Measurements from ENCODE around the gene OSBPL1A. TPM values are rescaled to one million over a fixed set of nuclear protein-coding genes. Genes with fewer than 3 reads are reported as not detected.

Gene OSBPL1A
- total and polyA plus RNA-seq, 4 experiments from 2014 or later, result 2.4 to 5.3 (median 4.0) TPM

DNA sequence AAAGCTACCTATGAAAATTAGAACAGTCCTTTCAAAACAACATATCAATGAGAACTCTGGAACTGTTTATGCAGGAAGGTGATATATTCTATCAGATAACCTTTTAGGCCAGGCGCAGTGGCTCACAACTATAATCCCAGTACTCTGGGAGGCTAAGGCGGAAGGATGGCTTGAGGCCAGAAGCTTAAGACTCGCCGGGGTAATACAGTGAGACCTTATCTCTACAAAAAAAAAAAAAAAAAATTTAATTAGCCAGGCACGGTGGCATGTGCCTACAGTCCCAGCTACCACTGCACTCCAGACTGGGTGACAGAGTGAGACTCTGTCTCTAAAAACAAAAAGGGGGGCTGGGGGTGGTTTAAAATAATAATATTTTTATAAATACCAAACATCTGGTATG lies 77.9 kb downstream of the OSBPL1A start:
- ChIA-PET POLR2A (ENCODE audit: partially characterized antibody) (no interaction called here), CTCF (ENCODE audit: partially characterized antibody) (no interaction called here)
- H3K9me3 ChIP-seq (ENCODE audit: control insufficient read depth in 1 of 2, low read length in 2 of 2), result no peaks in the 10 kb centered on the region
- no peaks in the 10 kb centered on the region for H3K4me1 ChIP-seq (ENCODE audit: insufficient read depth, low read length)
- Mint-ChIP-seq H3K9me3 (no peaks in the 10 kb centered on the region), H3K4me1 (no peaks in the 10 kb centered on the region), H3K36me3 (no peaks in the 10 kb centered on the region), H3K27me3 (no peaks in the 10 kb centered on the region), H3K4me3 (no peak overlapping the region), H3K27ac (no peak overlapping the region)
- DNase-seq, result no peak
- no peaks in the 10 kb centered on the region for H3K27me3 ChIP-seq (ENCODE audit: insufficient read depth, low read length)
- H3K4me3 ChIP-seq (ENCODE audit: low read length in 2 of 2), result no peak overlapping the region
- H3K36me3 ChIP-seq (ENCODE audit: insufficient read depth, low read length), result no peaks in the 10 kb centered on the region
- H3K27ac ChIP-seq (ENCODE audit: low read depth, low read length), result no peak overlapping the region
- intact Hi-C loops (cut with micrococcal nuclease), result no loop called here

DNA sequence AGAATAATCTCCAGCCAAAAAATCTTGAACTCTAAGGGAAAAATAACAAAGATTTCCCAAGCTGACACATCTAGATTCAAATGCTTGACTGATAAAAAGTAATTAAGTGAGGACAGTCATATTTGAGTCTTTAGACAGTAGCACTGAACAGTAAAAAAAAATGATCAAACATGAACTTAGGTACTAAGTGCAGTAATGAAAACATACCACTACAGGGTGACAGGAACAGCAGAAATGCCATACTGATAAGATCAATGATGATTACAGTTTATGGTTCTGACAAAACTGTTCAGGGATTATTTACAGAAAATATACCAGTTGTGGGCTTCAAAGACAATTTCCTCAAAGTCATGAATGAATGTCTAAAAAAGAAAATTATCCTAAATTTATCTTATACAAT lies 80.3 kb downstream of the OSBPL1A start:
- Mint-ChIP-seq H3K27ac (no peak overlapping the region), H3K36me3 (no peaks in the 10 kb centered on the region), H3K4me3 (no peak overlapping the region), H3K27me3 (no peaks in the 10 kb centered on the region), H3K9me3 (no peaks in the 10 kb centered on the region), H3K4me1 (no peaks in the 10 kb centered on the region)
- Histone ChIP-seq H3K4me1 (ENCODE audit: insufficient read depth, low read length) (no peaks in the 10 kb centered on the region), H3K27me3 (ENCODE audit: insufficient read depth, low read length) (no peaks in the 10 kb centered on the region), H3K4me3 (ENCODE audit: low read length in 2 of 2) (no peak overlapping the region), H3K36me3 (ENCODE audit: insufficient read depth, low read length) (no peaks in the 10 kb centered on the region), H3K27ac (ENCODE audit: low read depth, low read length) (no peak overlapping the region), H3K9me3 (ENCODE audit: control insufficient read depth in 1 of 2, low read length in 2 of 2) (no peaks in the 10 kb centered on the region)
- intact Hi-C loops (cut with micrococcal nuclease), result no loop called here
- DNase-seq, result no peak
- ChIA-PET POLR2A (ENCODE audit: partially characterized antibody) (no interaction called here), CTCF (ENCODE audit: partially characterized antibody) (no interaction called here)

DNA sequence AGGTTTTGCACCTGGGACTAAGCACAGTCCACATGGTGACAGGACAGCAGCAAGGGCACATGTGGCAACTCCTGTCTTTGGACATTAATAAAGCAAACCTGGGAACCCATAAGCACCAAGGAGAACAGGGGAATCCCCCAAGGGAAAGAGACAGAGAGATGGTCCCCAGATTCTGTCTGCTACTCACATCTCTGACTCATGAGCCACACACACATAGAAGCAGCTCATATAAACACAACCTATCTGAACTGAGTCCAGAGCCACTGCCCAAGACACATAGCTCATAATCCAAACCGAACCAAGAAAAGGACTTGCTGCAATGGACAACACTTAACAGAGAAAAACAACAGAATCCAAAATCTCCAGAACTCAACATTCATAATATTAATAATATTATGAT lies 82.5 kb downstream of the OSBPL1A start:
- no peak for DNase-seq
- Histone ChIP-seq H3K4me1 (ENCODE audit: insufficient read depth, low read length) (no peaks in the 10 kb centered on the region), H3K9me3 (ENCODE audit: control insufficient read depth in 1 of 2, low read length in 2 of 2) (no peaks in the 10 kb centered on the region), H3K27me3 (ENCODE audit: insufficient read depth, low read length) (no peaks in the 10 kb centered on the region), H3K27ac (ENCODE audit: low read depth, low read length) (no peak overlapping the region), H3K4me3 (ENCODE audit: low read length in 2 of 2) (no peak overlapping the region), H3K36me3 (ENCODE audit: insufficient read depth, low read length) (no peaks in the 10 kb centered on the region)
- no peak overlapping the region for H3K27ac Mint-ChIP-seq
- H3K36me3 Mint-ChIP-seq, result peaks cover 0 to 5% of the 10 kb centered on the region in 2 donors
- no peaks in the 10 kb centered on the region for H3K9me3 Mint-ChIP-seq
- ChIA-PET POLR2A (ENCODE audit: partially characterized antibody) (no interaction called here), CTCF (ENCODE audit: partially characterized antibody) (no interaction called here)
- intact Hi-C loops (cut with micrococcal nuclease), result no loop called here
- no peak overlapping the region for H3K4me3 Mint-ChIP-seq
- H3K27me3 Mint-ChIP-seq, result no peaks in the 10 kb centered on the region
- H3K4me1 Mint-ChIP-seq, result no peaks in the 10 kb centered on the region

DNA sequence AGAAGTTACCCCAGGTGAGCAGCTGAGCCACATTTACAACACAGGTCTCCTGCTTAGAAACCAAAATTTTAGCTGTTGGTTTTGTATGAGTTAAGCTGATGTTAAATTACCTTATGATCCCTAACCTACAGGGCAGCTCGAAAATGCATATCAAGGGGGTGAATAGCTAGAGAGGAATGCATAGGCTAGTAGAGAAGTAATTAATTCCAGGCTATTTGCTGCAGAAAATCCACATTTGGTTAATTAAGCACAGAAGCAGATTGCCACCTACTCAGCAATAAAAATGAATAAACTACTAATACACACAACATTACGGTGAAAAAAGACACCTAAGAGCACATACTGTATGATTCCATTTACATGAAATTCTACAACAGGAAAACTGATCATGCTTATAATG lies 91.4 kb downstream of the OSBPL1A start:
- Mint-ChIP-seq H3K27ac (no peak overlapping the region), H3K27me3 (peaks cover 0 to 1% of the 10 kb centered on the region in 2 donors), H3K9me3 (peaks cover 0 to 4% (median 0%) of the 10 kb centered on the region in 8 donors), H3K4me3 (no peak overlapping the region), H3K36me3 (peaks cover 3 to 11% of the 10 kb centered on the region in 2 donors), H3K4me1 (no peaks in the 10 kb centered on the region)
- Histone ChIP-seq H3K4me3 (ENCODE audit: low read length in 2 of 2) (no peak overlapping the region), H3K27ac (ENCODE audit: low read depth, low read length) (no peak overlapping the region), H3K36me3 (ENCODE audit: insufficient read depth, low read length) (no peaks in the 10 kb centered on the region), H3K4me1 (ENCODE audit: insufficient read depth, low read length) (no peaks in the 10 kb centered on the region), H3K9me3 (ENCODE audit: control insufficient read depth in 1 of 2, low read length in 2 of 2) (no peaks in the 10 kb centered on the region), H3K27me3 (ENCODE audit: insufficient read depth, low read length) (no peaks in the 10 kb centered on the region)
- ChIA-PET CTCF (ENCODE audit: partially characterized antibody) (no interaction called here), POLR2A (ENCODE audit: partially characterized antibody) (no interaction called here)
- no peak for DNase-seq
- intact Hi-C loops (cut with micrococcal nuclease), result no loop called here

DNA sequence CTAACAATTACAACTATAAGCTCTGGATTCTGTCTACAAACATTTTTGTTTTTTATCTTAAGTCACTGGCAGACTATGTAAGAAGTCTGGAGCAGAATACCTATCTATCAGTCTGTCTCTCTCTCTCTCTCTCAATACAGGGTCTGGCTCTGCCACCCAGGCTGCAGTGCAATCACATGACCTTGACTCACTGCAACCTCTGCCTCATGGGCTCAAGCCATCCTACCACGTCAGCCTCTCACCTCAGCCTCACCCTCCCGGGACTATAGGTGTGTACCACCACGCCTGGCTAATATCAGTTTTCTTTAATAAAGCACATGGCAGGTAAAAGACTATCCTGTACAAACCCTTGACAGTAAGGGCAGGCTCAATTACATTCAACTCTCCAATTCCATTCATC lies 96.9 kb downstream of the OSBPL1A start:
- Mint-ChIP-seq H3K27me3 (peaks cover 0 to 1% of the 10 kb centered on the region in 2 donors), H3K27ac (no peak overlapping the region), H3K9me3 (peaks cover 0 to 2% (median 0%) of the 10 kb centered on the region in 8 donors), H3K4me1 (no peaks in the 10 kb centered on the region), H3K36me3 (peaks cover 0 to 4% of the 10 kb centered on the region in 2 donors), H3K4me3 (no peak overlapping the region)
- intact Hi-C loops (cut with micrococcal nuclease), result no loop called here
- H3K4me3 ChIP-seq (ENCODE audit: low read length in 2 of 2), result no peak overlapping the region
- ChIA-PET CTCF (ENCODE audit: partially characterized antibody) (no interaction called here), POLR2A (ENCODE audit: partially characterized antibody) (no interaction called here)
- no peak for DNase-seq
- H3K9me3 ChIP-seq (ENCODE audit: control insufficient read depth in 1 of 2, low read length in 2 of 2), result no peaks in the 10 kb centered on the region
- H3K36me3 ChIP-seq (ENCODE audit: insufficient read depth, low read length), result no peaks in the 10 kb centered on the region
- H3K4me1 ChIP-seq (ENCODE audit: insufficient read depth, low read length), result no peaks in the 10 kb centered on the region
- no peaks in the 10 kb centered on the region for H3K27me3 ChIP-seq (ENCODE audit: insufficient read depth, low read length)
- H3K27ac ChIP-seq (ENCODE audit: low read depth, low read length), result no peak overlapping the region

DNA sequence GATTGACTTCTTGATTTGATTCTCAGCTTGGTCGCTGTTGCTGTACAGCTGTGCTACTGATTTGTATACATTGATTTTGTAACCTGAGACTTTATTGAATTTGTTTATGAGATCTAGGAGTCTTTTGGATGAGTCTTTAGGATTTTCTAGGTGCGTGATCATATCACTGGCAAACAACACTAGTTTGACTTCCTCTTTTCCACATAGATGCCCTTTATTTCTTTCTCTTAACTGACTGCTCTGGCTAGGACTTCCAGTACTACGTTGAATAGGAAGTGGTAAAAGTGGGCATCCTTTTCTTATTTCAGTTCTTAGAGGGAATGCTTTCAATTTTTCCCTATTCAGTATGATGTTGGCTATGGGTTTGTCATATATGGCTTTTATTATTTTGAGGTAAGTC lies 101.3 kb downstream of the OSBPL1A start:
- no peak overlapping the region for H3K27ac Mint-ChIP-seq
- intact Hi-C loops (cut with micrococcal nuclease), result no loop called here
- H3K9me3 ChIP-seq (ENCODE audit: control insufficient read depth in 1 of 2, low read length in 2 of 2), result no peaks in the 10 kb centered on the region
- no peaks in the 10 kb centered on the region for H3K27me3 ChIP-seq (ENCODE audit: insufficient read depth, low read length)
- no peak overlapping the region for H3K4me3 ChIP-seq (ENCODE audit: low read length in 2 of 2)
- H3K4me1 Mint-ChIP-seq, result no peaks in the 10 kb centered on the region
- H3K9me3 Mint-ChIP-seq, result no peaks in the 10 kb centered on the region
- no peak overlapping the region for H3K4me3 Mint-ChIP-seq
- POLR2A ChIA-PET (ENCODE audit: partially characterized antibody), result no interaction called here
- H3K4me1 ChIP-seq (ENCODE audit: insufficient read depth, low read length), result no peaks in the 10 kb centered on the region
- no peaks in the 10 kb centered on the region for H3K36me3 Mint-ChIP-seq
- no peaks in the 10 kb centered on the region for H3K36me3 ChIP-seq (ENCODE audit: insufficient read depth, low read length)
- no peak for DNase-seq
- no peak overlapping the region for H3K27ac ChIP-seq (ENCODE audit: low read depth, low read length)
- H3K27me3 Mint-ChIP-seq, result peaks cover 0 to 1% of the 10 kb centered on the region in 2 donors
- CTCF ChIA-PET (ENCODE audit: partially characterized antibody), result no interaction called here

DNA sequence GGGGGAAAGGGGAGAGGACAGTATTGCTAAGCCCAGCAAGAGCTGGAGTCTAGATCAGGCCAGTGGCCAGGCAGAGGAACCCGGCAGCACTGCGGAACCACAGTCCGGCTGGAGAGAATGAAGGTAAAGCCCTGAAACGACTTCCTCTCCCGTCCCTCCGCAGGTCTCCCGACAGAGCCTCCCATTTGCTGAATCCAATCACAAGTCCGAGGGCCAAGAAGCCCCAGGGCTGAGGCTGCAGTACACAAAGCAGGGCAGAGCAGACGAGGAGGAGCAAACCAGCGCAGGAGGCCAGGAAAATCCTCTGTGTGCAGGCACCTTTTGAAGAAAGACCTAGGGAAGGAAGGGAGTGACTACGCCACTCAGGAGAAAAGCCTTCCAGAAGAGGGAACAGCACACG lies 104.4 kb downstream of the OSBPL1A start:
- no peaks in the 10 kb centered on the region for H3K4me1 ChIP-seq (ENCODE audit: insufficient read depth, low read length)
- H3K4me3 ChIP-seq (ENCODE audit: low read length in 2 of 2), result no peak overlapping the region
- ChIA-PET CTCF (ENCODE audit: partially characterized antibody) (no interaction called here), POLR2A (ENCODE audit: partially characterized antibody) (no interaction called here)
- no peak overlapping the region for H3K27ac ChIP-seq (ENCODE audit: low read depth, low read length)
- no peak overlapping the region for H3K27ac Mint-ChIP-seq
- no peaks in the 10 kb centered on the region for H3K27me3 ChIP-seq (ENCODE audit: insufficient read depth, low read length)
- H3K36me3 Mint-ChIP-seq, result no peaks in the 10 kb centered on the region
- H3K9me3 Mint-ChIP-seq, result no peaks in the 10 kb centered on the region
- intact Hi-C loops (cut with micrococcal nuclease), result no loop called here
- no peak overlapping the region for H3K4me3 Mint-ChIP-seq
- no peaks in the 10 kb centered on the region for H3K9me3 ChIP-seq (ENCODE audit: control insufficient read depth in 1 of 2, low read length in 2 of 2)
- H3K27me3 Mint-ChIP-seq, result no peaks in the 10 kb centered on the region
- DNase-seq, result no peak
- no peaks in the 10 kb centered on the region for H3K36me3 ChIP-seq (ENCODE audit: insufficient read depth, low read length)
- H3K4me1 Mint-ChIP-seq, result no peaks in the 10 kb centered on the region

DNA sequence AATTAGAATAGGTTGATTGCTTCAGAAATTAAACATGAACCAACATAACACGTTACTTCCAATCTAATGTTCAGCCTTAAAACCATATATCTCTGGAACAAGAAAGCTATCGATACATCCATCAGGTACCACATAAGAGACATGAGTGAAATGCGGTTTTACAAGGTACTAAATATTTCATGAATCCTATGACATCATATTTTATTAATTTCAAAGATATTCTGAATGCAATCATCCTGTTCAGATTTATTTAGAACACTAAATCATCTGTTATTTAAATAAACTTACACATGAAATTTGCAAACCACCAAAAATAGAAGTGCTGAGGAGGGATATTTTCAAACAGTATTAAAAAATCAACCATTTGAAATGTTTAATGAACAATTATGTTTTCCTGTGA lies 119.0 kb downstream of the OSBPL1A start:
- peaks cover 0 to 3% of the 10 kb centered on the region in 2 donors for H3K36me3 Mint-ChIP-seq
- Histone ChIP-seq H3K4me1 (ENCODE audit: insufficient read depth, low read length) (no peaks in the 10 kb centered on the region), H3K27ac (ENCODE audit: low read depth, low read length) (no peak overlapping the region), H3K9me3 (ENCODE audit: control insufficient read depth in 1 of 2, low read length in 2 of 2) (no peaks in the 10 kb centered on the region), H3K4me3 (ENCODE audit: low read length in 2 of 2) (no peak overlapping the region), H3K27me3 (ENCODE audit: insufficient read depth, low read length) (no peaks in the 10 kb centered on the region), H3K36me3 (ENCODE audit: insufficient read depth, low read length) (no peaks in the 10 kb centered on the region)
- DNase-seq, result no peak
- H3K27ac Mint-ChIP-seq, result no peak overlapping the region
- peaks cover 0 to 1% (median 0%) of the 10 kb centered on the region in 4 donors for H3K4me1 Mint-ChIP-seq
- no peak overlapping the region for H3K4me3 Mint-ChIP-seq
- H3K9me3 Mint-ChIP-seq, result no peaks in the 10 kb centered on the region
- H3K27me3 Mint-ChIP-seq, result peaks cover 4 to 9% of the 10 kb centered on the region in 2 donors
- intact Hi-C loops (cut with micrococcal nuclease), result no loop called here
- ChIA-PET POLR2A (ENCODE audit: partially characterized antibody) (no interaction called here), CTCF (ENCODE audit: partially characterized antibody) (no interaction called here)

Data from CD4-positive, alpha-beta memory T cell (primary cell).